PC-9 (cell line): Measurements from ENCODE around the gene GSK3B.

ENCODE experiments used
- CTCF ChIP-seq: fragments of 200-600 bp; sonication (generic); conservative IDR thresholded peaks from 2 replicates; pipeline ENCODE4 v1.6.1; 2017; ENCODE audit warnings: mixed run types, antibody characterized with exemption, mild to moderate bottlenecking, moderate library complexity
- EZH2 ChIP-seq: fragments of 200-600 bp; sonication (generic); IDR thresholded peaks from 2 replicates; pipeline ENCODE4 v1.8.0; 2017; ENCODE audit warnings: antibody characterized with exemption, low read depth

GRCh38 chr3:119858957-119859356, 235.3 kb downstream of the GSK3B start:
- no peak for TF ChIP-seq CTCF
- no peak for TF ChIP-seq EZH2
